KMS-11 (cell line): ENCODE measurements around the gene KCTD8.

Source experiments
- H2AFZ ChIP-seq: fragments of 200-600 bp; sonication (generic); 2 replicates; pipeline ENCODE4 v1.6.1; 2016; ENCODE audit warnings: antibody characterized with exemption, mixed run types, low read depth
- H3K27ac ChIP-seq: fragments of 200-600 bp; sonication (generic); 2 replicates; pipeline ENCODE4 v1.6.1; 2016; ENCODE audit warnings: mild to moderate bottlenecking, mixed run types
- H3K27me3 ChIP-seq: fragments of 200-600 bp; sonication (generic); 2 replicates; pipeline ENCODE4 v1.6.1; 2017; ENCODE audit warnings: mild to moderate bottlenecking, low read depth, mixed run types, moderate library complexity; ENCODE audit not compliant: insufficient read depth
- H3K36me3 ChIP-seq: fragments of 200-600 bp; sonication (generic); 2 replicates; pipeline ENCODE4 v1.6.1; 2017; ENCODE audit warnings: mild to moderate bottlenecking, mixed run types; ENCODE audit not compliant: insufficient read depth
- H3K4me1 ChIP-seq: fragments of 200-600 bp; sonication (generic); 2 replicates; pipeline ENCODE4 v1.6.1; 2016; ENCODE audit warnings: mild to moderate bottlenecking, low read depth, mixed run types; ENCODE audit not compliant: poor library complexity, severe bottlenecking
- H3K4me2 ChIP-seq: fragments of 200-600 bp; sonication (generic); 2 replicates; pipeline ENCODE4 v1.7.0; 2016; ENCODE audit warnings: mild to moderate bottlenecking, mixed run types
- H3K4me3 ChIP-seq: fragments of 200-600 bp; sonication (generic); IDR thresholded peaks from 2 replicates; pipeline ENCODE4 v1.6.1; 2017; ENCODE audit warnings: low read depth, low read length, mixed read lengths; ENCODE audit not compliant: insufficient read depth
- H3K79me2 ChIP-seq: fragments of 200-600 bp; sonication (generic); 2 replicates; pipeline ENCODE4 v1.6.1; 2016; ENCODE audit warnings: low read depth, mixed run types; ENCODE audit not compliant: insufficient read depth
- H3K9ac ChIP-seq: fragments of 200-600 bp; sonication (generic); 2 replicates; pipeline ENCODE4 v1.6.1; 2016; ENCODE audit warnings: mild to moderate bottlenecking, mixed run types
- H4K20me1 ChIP-seq: fragments of 200-600 bp; sonication (generic); 2 replicates; pipeline ENCODE4 v1.6.1; 2016; ENCODE audit warnings: mild to moderate bottlenecking, mixed run types; ENCODE audit not compliant: insufficient read depth
- TF ChIP-seq, protein P1 (sequence below): fragments of 200-600 bp; sonication (generic); conservative IDR thresholded peaks from 2 replicates; pipeline ENCODE4 v1.6.1; 2017; ENCODE audit warnings: low read depth, mild to moderate bottlenecking, antibody characterized with exemption, low read length, moderate library complexity, mixed read lengths

KCTD8 gene

GRCh38 chr4:44210750-44211149 lies 237.9 kb downstream of the KCTD8 start:
- H3K4me1 ChIP-seq: no peaks in the 10 kb centered on the region
- no peaks in the 10 kb centered on the region for H3K79me2 ChIP-seq
- no peak overlapping the region for H3K9ac ChIP-seq
- H3K27me3 ChIP-seq: no peaks in the 10 kb centered on the region
- H3K27ac ChIP-seq: no peak overlapping the region
- no peak overlapping the region for H2AFZ ChIP-seq
- no peak overlapping the region for H3K4me3 ChIP-seq
- TF ChIP-seq, protein P1, sequence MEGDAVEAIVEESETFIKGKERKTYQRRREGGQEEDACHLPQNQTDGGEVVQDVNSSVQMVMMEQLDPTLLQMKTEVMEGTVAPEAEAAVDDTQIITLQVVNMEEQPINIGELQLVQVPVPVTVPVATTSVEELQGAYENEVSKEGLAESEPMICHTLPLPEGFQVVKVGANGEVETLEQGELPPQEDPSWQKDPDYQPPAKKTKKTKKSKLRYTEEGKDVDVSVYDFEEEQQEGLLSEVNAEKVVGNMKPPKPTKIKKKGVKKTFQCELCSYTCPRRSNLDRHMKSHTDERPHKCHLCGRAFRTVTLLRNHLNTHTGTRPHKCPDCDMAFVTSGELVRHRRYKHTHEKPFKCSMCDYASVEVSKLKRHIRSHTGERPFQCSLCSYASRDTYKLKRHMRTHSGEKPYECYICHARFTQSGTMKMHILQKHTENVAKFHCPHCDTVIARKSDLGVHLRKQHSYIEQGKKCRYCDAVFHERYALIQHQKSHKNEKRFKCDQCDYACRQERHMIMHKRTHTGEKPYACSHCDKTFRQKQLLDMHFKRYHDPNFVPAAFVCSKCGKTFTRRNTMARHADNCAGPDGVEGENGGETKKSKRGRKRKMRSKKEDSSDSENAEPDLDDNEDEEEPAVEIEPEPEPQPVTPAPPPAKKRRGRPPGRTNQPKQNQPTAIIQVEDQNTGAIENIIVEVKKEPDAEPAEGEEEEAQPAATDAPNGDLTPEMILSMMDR: no peak
- H4K20me1 ChIP-seq: no peaks in the 10 kb centered on the region
- H3K36me3 ChIP-seq: no peaks in the 10 kb centered on the region
- no peak overlapping the region for H3K4me2 ChIP-seq

- Histone ChIP-seq H3K4me2 (no peak overlapping the region), H3K27ac (no peak overlapping the region), H3K27me3 (no peaks in the 10 kb centered on the region), H3K36me3 (no peaks in the 10 kb centered on the region), H3K4me1 (peaks cover 63% of the 10 kb centered on the region), H3K9ac (no peak overlapping the region), H2AFZ (no peak overlapping the region), H3K4me3 (no peak overlapping the region), H3K79me2 (no peaks in the 10 kb centered on the region; the same call in 1 of the 2 replicates), H4K20me1 (no peaks in the 10 kb centered on the region)
- TF ChIP-seq, protein P1: no peak
Measured at GRCh38 chr4:44196796-44197195, 251.8 kb downstream of the KCTD8 start.

DNA sequence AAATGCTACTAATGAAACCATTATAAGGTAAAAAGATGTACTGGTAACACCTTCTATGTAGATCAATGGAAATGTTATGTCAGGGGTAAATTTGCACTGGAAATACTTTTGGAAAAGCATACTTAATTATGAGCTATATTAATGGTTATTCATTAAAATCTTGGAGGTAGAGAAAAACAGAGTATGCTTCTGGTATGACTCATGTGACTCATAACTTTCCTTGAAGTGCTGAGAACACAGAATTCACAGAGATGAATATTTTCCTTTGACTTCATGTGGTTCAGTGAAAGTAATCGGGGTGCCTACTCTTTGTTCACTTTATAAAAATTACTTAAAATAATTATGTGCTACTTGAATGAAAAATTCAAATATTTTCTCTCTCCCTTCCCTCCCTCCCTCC lies 254.2 kb downstream of the KCTD8 start:
- no peaks in the 10 kb centered on the region for H3K36me3 ChIP-seq
- H3K9ac ChIP-seq: no peak overlapping the region
- H2AFZ ChIP-seq: no peak overlapping the region
- H3K4me3 ChIP-seq: no peak overlapping the region
- no peaks in the 10 kb centered on the region; the same call in 1 of the 2 replicates for H3K79me2 ChIP-seq
- H3K4me1 ChIP-seq: peaks cover 53% of the 10 kb centered on the region
- H3K27ac ChIP-seq: no peak overlapping the region
- H4K20me1 ChIP-seq: no peaks in the 10 kb centered on the region
- TF ChIP-seq, protein P1: no peak
- no peaks in the 10 kb centered on the region for H3K27me3 ChIP-seq
- peak overlapping the region; percentile 17; the same call in 1 of the 2 replicates for H3K4me2 ChIP-seq

GRCh38 chr4:44186850-44187246 lies 261.8 kb downstream of the KCTD8 start:
- Histone ChIP-seq H3K9ac (no peak overlapping the region), H3K36me3 (no peaks in the 10 kb centered on the region), H2AFZ (no peak overlapping the region), H3K4me1 (no peaks in the 10 kb centered on the region), H3K4me2 (no peak overlapping the region), H3K27ac (no peak overlapping the region), H4K20me1 (no peaks in the 10 kb centered on the region), H3K79me2 (no peaks in the 10 kb centered on the region), H3K27me3 (no peaks in the 10 kb centered on the region), H3K4me3 (no peak overlapping the region)
- TF ChIP-seq, protein P1: no peak
